Parathyroid adenoma (tissue), 2 donors: ENCODE results near the gene C11orf16.

Experiments used
- H2AFZ ChIP-seq: fragments of 300-600 bp; sonication (generic); one replicate; pipeline ENCODE4 v1.7.0; 2017; ENCODE audit warnings: antibody characterized with exemption, mild to moderate bottlenecking
- H3K27ac ChIP-seq: fragments of 300-600 bp; sonication (generic); one replicate; pipeline ENCODE4 v1.7.0; 2017
- H3K27me3 ChIP-seq: fragments of 300-600 bp; sonication (generic); one replicate; pipeline ENCODE4 v1.7.0; 2017; ENCODE audit warnings: low read length; ENCODE audit not compliant: control insufficient read depth, insufficient read depth
- H3K36me3 ChIP-seq: fragments of 300-600 bp; sonication (generic); one replicate; pipeline ENCODE4 v1.7.0; 2017; ENCODE audit warnings: low read length; ENCODE audit not compliant: control insufficient read depth, insufficient read depth
- H3K4me1 ChIP-seq: fragments of 300-600 bp; sonication (generic); one replicate; pipeline ENCODE4 v1.7.0; 2017; ENCODE audit warnings: control low read depth
- H3K4me2 ChIP-seq: fragments of 300-600 bp; sonication (generic); one replicate; pipeline ENCODE4 v1.7.0; 2017; ENCODE audit warnings: low read length
- H3K4me3 ChIP-seq: fragments of 300-600 bp; sonication (generic); one replicate; pipeline ENCODE4 v1.7.0; 2017; ENCODE audit warnings: low read depth, low read length
- H3K79me2 ChIP-seq: fragments of 300-600 bp; sonication (generic); one replicate; pipeline ENCODE4 v1.7.0; 2017; ENCODE audit warnings: control low read depth
- H3K9ac ChIP-seq: fragments of 300-600 bp; sonication (generic); one replicate; pipeline ENCODE4 v1.7.0; 2017; ENCODE audit warnings: mild to moderate bottlenecking
- H3K9me3 ChIP-seq: fragments of 300-600 bp; sonication (generic); one replicate; pipeline ENCODE4 v1.7.0; 2017; ENCODE audit warnings: low read length; ENCODE audit not compliant: control insufficient read depth
- TF ChIP-seq, protein P1 (sequence below): fragments of 300-600 bp; sonication (generic); IDR thresholded peaks from one replicate; pipeline ENCODE4 v1.7.0; 2017; ENCODE audit warnings: antibody characterized with exemption, mild to moderate bottlenecking
- donor health status: primary hyperparathyroidism.

C11orf16 gene

DNA sequence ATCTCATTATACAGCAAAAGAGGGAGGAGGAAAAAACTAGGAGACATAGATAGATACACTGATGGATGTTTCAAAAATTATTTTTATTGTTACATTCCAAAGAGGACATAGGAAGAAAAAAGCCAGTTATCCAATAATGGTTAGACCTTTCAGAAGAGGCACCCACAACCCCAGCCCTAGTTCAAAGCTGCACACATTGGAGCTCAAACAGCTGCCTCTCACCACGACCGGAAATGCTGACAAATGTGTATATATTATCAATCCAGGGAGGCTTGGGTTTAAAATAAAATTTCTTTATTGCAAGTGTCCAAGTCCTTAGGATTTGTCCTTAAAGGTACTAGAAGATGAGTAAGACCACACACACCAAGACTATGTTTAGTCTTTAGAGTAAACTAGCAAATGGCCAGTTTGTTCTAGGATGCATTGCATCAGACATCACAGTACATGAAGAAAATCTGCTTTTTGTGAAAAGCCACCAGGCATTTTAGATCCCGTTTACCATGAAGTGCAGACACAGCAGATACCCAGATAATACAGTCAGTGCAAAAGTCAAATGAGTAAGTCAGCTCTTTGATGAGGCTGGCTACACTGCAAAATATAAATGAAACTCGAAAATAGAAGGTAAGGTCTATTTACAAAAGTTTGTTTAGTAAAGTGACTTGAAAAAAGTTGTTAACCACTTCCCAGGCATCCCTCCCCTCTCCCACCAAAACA, 14.6 kb upstream of the C11orf16 start:
- peaks cover 2% of the 10 kb centered on the region for H3K4me1 ChIP-seq
- TF ChIP-seq, protein P1, sequence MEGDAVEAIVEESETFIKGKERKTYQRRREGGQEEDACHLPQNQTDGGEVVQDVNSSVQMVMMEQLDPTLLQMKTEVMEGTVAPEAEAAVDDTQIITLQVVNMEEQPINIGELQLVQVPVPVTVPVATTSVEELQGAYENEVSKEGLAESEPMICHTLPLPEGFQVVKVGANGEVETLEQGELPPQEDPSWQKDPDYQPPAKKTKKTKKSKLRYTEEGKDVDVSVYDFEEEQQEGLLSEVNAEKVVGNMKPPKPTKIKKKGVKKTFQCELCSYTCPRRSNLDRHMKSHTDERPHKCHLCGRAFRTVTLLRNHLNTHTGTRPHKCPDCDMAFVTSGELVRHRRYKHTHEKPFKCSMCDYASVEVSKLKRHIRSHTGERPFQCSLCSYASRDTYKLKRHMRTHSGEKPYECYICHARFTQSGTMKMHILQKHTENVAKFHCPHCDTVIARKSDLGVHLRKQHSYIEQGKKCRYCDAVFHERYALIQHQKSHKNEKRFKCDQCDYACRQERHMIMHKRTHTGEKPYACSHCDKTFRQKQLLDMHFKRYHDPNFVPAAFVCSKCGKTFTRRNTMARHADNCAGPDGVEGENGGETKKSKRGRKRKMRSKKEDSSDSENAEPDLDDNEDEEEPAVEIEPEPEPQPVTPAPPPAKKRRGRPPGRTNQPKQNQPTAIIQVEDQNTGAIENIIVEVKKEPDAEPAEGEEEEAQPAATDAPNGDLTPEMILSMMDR: no peak
- no peaks in the 10 kb centered on the region for H3K79me2 ChIP-seq
- H3K9me3 ChIP-seq: no peaks in the 10 kb centered on the region
- no peak overlapping the region for H2AFZ ChIP-seq
- H3K27ac ChIP-seq: peak overlapping the region; percentile 65
- no peaks in the 10 kb centered on the region for H3K36me3 ChIP-seq
- peak overlapping the region; percentile 55 for H3K4me2 ChIP-seq
- no peaks in the 10 kb centered on the region for H3K27me3 ChIP-seq
- no peak overlapping the region for H3K9ac ChIP-seq
- H3K4me3 ChIP-seq: peak overlapping the region; percentile 18

DNA sequence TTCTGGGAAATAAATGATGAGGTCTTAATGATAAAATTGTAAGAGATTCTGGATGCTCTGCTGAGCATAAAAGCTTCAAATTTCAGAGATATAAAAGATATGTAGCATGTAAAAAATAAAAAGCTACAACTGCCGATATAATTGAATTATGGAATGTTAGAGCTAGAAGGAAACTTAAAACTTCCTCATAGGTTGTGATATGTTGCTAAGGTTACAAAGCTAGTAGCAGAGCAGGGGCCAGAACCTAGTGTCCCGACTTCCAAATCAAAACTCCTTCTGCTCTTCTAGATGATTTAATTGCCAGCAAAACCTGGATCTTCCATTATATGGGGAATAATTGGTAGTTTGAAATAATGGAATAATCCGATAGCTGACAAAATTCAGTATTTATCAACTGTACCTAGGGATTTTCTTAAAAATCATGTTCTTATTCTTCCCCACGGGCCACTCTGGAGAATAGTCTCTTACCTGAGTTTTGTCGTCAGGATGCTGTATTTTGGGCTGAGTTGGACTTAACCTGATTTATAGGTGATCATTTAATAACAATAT, 9.8 kb upstream of the C11orf16 start, which contains the start of gene ASCL3:
TSS of gene ASCL3 (minus strand) at position 499 of the 549 bp plus-strand sequence. CDS start 4,855 bp downstream, outside the sequence.
- Histone ChIP-seq H3K4me1 (peaks cover 2% of the 10 kb centered on the region), H3K36me3 (no peaks in the 10 kb centered on the region), H2AFZ (no peak within 1 kb of the TSS), H3K4me2 (no peak within 1 kb of the TSS), H3K4me3 (no peak within 1 kb of the TSS), H3K9me3 (no peaks in the 10 kb centered on the region), H3K9ac (no peak within 1 kb of the TSS), H3K79me2 (no peaks in the 10 kb centered on the region), H3K27ac (no peak within 1 kb of the TSS), H3K27me3 (no peaks in the 10 kb centered on the region)
- TF ChIP-seq, protein P1: no peak

DNA sequence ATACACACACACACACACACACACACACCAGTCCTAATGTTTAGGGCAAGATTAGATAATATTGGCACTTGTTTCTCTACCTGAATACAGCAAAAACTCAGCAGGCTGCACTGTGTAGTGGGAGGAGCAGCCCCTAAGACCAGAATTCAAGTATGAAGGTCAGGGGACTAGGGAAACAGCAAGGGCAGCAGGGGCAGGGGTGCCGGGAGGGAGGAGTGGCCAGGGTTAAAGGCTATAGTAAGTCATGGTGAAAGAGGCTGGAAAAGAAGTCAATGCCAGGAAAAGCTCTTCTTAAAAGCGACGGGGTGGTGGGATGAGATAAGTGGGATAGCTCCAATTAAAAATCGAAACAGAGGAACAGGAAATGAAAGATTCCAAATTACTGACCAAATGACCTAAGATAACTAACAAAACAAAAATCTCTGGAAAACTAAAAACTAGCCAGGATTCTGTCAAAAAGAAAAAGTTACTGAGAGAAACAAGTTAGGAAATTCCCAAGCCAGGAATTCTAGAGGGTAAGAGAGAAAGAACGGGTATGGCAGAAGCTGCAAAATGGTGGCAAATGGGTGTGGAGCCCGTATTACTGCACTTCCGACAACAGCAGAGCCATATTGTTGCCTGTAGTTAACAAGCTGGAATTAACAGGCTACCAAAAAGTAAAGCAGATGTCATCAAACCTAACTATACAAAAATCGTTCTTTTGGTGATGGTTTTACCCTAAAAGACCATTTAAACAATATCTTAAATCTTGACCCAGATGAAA, 8.8 kb upstream of the C11orf16 start:
- no peaks in the 10 kb centered on the region for H3K36me3 ChIP-seq

DNA sequence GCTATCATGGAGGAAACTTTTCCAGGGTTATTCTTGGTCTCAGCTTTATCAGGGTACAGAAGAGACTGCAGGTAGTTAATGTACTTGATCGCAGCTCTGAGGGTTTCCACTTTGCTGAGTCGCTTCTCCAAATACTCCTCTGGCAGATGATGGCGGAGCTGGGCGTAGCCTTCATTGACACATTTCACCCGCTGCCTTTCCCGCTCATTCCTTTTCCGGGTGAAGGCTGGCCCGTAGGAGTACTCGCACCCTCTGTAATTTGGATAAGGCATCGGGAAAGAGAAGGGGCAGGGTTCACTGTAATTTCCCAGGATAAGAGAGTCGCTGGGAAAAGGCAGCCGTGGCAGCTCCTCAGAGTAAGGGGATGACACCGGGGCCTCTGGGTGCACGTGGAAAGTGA, 4.9 kb upstream of the C11orf16 start:
- TF ChIP-seq, protein P1: no peak
- Histone ChIP-seq H2AFZ (no peak overlapping the region), H3K4me2 (no peak overlapping the region)

More for the DNA sequence above, 8.8 kb upstream of the C11orf16 start:
- Histone ChIP-seq H3K27ac (no peak overlapping the region), H3K4me3 (no peak overlapping the region), H3K9me3 (no peaks in the 10 kb centered on the region), H3K79me2 (no peaks in the 10 kb centered on the region), H3K4me1 (no peaks in the 10 kb centered on the region), H3K4me2 (no peak overlapping the region), H3K27me3 (no peaks in the 10 kb centered on the region), H2AFZ (no peak overlapping the region), H3K9ac (no peak overlapping the region)
- TF ChIP-seq, protein P1: no peak

More for the DNA sequence above, 4.9 kb upstream of the C11orf16 start:
- Histone ChIP-seq H3K36me3 (no peaks in the 10 kb centered on the region), H3K79me2 (no peaks in the 10 kb centered on the region), H3K27ac (no peak overlapping the region), H3K9ac (no peak overlapping the region), H3K4me1 (no peaks in the 10 kb centered on the region), H3K4me3 (no peak overlapping the region), H3K27me3 (no peaks in the 10 kb centered on the region), H3K9me3 (no peaks in the 10 kb centered on the region)
